ENCODE data around the gene DNASE1L3.
A peak's percentile ranks its signal among the peaks of the same experiment; 100 is the strongest.
"Not testable (repeated sequence)": the region's sequence is repeated elsewhere in the genome, so short reads cannot be mapped to it uniquely, and the experiment has no call there.

The DNASE1L3 gene

GRCh38 chr3:58237238-58237940 is 26.6 kb upstream of the DNASE1L3 start, which contains the start of gene ABHD6:
Gene ABHD6 (plus strand): TSS chr3:58237792. CDS start chr3:58256587, 18,795 bp downstream.
- POLR2A ChIA-PET, result interaction anchor here (1.0 to 1.6 kb wide), 2 partner anchors 12 to 69 kb away, joined by 3 to 7 read pairs; partner anchors contain the start of genes HTD2 and RPP14
- TF ChIP-seq FOXK2 (IDR thresholded peaks at IDR 0.05), result no peak
- TF ChIP-seq SUZ12 (IDR thresholded peaks at IDR 0.05), result no peak
- no peak for TF ChIP-seq ELF4 (IDR thresholded peaks at IDR 0.05)
- TF ChIP-seq L3MBTL2 (conservative IDR thresholded peaks at IDR 0.05), result no peak; the same call in 1 of the 2 replicates
- no peak for TF ChIP-seq PKNOX1 (IDR thresholded peaks at IDR 0.05)
- no peak for TF ChIP-seq BHLHE40 (IDR thresholded peaks at IDR 0.05; ENCODE audit: borderline replicate concordance)
- no peak for TF ChIP-seq SP1 (IDR thresholded peaks at IDR 0.05)
- no peak for TF ChIP-seq CTBP1 (IDR thresholded peaks at IDR 0.05; ENCODE audit: borderline replicate concordance)
- TF ChIP-seq TARDBP (IDR thresholded peaks at IDR 0.05), result no peak
- TF ChIP-seq ZNF384 (IDR thresholded peaks at IDR 0.05), result no peak
- TF ChIP-seq FOXM1 (IDR thresholded peaks at IDR 0.05; ENCODE audit: borderline replicate concordance), result no peak
- no peak for TF ChIP-seq FOXA1 (IDR thresholded peaks at IDR 0.05)
- peak; percentile 88 for DNase-seq (ENCODE audit: extremely low spot score)
- CTCF ChIA-PET, result no interaction called here

- TF ChIP-seq SUZ12 (IDR thresholded peaks at IDR 0.05), result no peak
- ChIA-PET POLR2A (interaction anchor here (1.6 kb wide), 1 partner anchor 70 kb away, joined by 7 read pairs; the partner anchor contains the start of genes HTD2 and RPP14), CTCF (no interaction called here)
- no peak for DNase-seq (ENCODE audit: extremely low spot score)
These were observed 25.9 kb upstream of the DNASE1L3 start for GRCh38 chr3:58236527-58237237.

GRCh38 chr3:58235970-58236369 is 25.2 kb upstream of the DNASE1L3 start:
- CTCF ChIA-PET, result interaction anchor here (1.0 to 2.8 kb wide), 2 partner anchors 19 to 64 kb away, joined by 3 to 13 read pairs; no protein-coding TSS in a partner anchor
- TF ChIP-seq ZNF384 (IDR thresholded peaks at IDR 0.05) (no peak), L3MBTL2 (conservative IDR thresholded peaks at IDR 0.05) (no peak), SUZ12 (IDR thresholded peaks at IDR 0.05) (no peak), HDGF (IDR thresholded peaks at IDR 0.05; ENCODE audit: borderline replicate concordance) (no peak), TARDBP (IDR thresholded peaks at IDR 0.05) (no peak), FOXM1 (IDR thresholded peaks at IDR 0.05; ENCODE audit: borderline replicate concordance) (no peak)
- POLR2A ChIA-PET, result no interaction called here
- DNase-seq (ENCODE audit: extremely low spot score), result no peak

GRCh38 chr3:58234516-58234931 is 23.8 kb upstream of the DNASE1L3 start:
- CTCF ChIA-PET, result interaction anchor here (2.8 kb wide), 1 partner anchor 17 kb away, joined by 13 read pairs; no protein-coding TSS in a partner anchor
- no peak for DNase-seq (ENCODE audit: extremely low spot score)
- POLR2A ChIA-PET, result interaction anchor here (1.9 kb wide), 1 partner anchor 72 kb away, joined by 9 read pairs; the partner anchor contains the start of genes HTD2 and RPP14
- TF ChIP-seq L3MBTL2 (conservative IDR thresholded peaks at IDR 0.05) (no peak), SUZ12 (IDR thresholded peaks at IDR 0.05) (no peak), SP1 (IDR thresholded peaks at IDR 0.05) (no peak), ELF4 (IDR thresholded peaks at IDR 0.05) (no peak), HDGF (IDR thresholded peaks at IDR 0.05; ENCODE audit: borderline replicate concordance) (no peak), ARNT (IDR thresholded peaks at IDR 0.05) (no peak), BHLHE40 (IDR thresholded peaks at IDR 0.05; ENCODE audit: borderline replicate concordance) (no peak), FOXA1 (IDR thresholded peaks at IDR 0.05) (no peak)

- no peak for DNase-seq (ENCODE audit: extremely low spot score)
- POLR2A ChIA-PET, result no interaction called here
- CTCF ChIA-PET, result no interaction called here
- TF ChIP-seq FOXK2 (IDR thresholded peaks at IDR 0.05) (no peak), PKNOX1 (IDR thresholded peaks at IDR 0.05) (no peak), SP1 (IDR thresholded peaks at IDR 0.05) (no peak), CTBP1 (IDR thresholded peaks at IDR 0.05; ENCODE audit: borderline replicate concordance) (no peak), ELF4 (IDR thresholded peaks at IDR 0.05) (no peak), SUZ12 (IDR thresholded peaks at IDR 0.05) (no peak), HDGF (IDR thresholded peaks at IDR 0.05; ENCODE audit: borderline replicate concordance) (no peak), ARNT (IDR thresholded peaks at IDR 0.05) (no peak), ZNF384 (IDR thresholded peaks at IDR 0.05) (no peak), TARDBP (IDR thresholded peaks at IDR 0.05) (no peak), BHLHE40 (IDR thresholded peaks at IDR 0.05; ENCODE audit: borderline replicate concordance) (no peak), LEF1 (IDR thresholded peaks at IDR 0.05; ENCODE audit: borderline replicate concordance) (no peak), NFRKB (IDR thresholded peaks at IDR 0.05) (no peak), FOXM1 (IDR thresholded peaks at IDR 0.05; ENCODE audit: borderline replicate concordance) (no peak), L3MBTL2 (conservative IDR thresholded peaks at IDR 0.05) (no peak), FOXA1 (IDR thresholded peaks at IDR 0.05) (no peak)
These were observed 20.9 kb upstream of the DNASE1L3 start for GRCh38 chr3:58231666-58232065.

- ChIA-PET POLR2A (no interaction called here), CTCF (interaction anchor here (0.6 to 0.7 kb wide), 2 partner anchors 9 to 1046 kb away, joined by 3 to 4 read pairs; no protein-coding TSS in a partner anchor)
- no peak for DNase-seq (ENCODE audit: extremely low spot score)
- no peak for TF ChIP-seq PKNOX1 (IDR thresholded peaks at IDR 0.05)
- no peak for TF ChIP-seq FOXM1 (IDR thresholded peaks at IDR 0.05; ENCODE audit: borderline replicate concordance)
- TF ChIP-seq SP1 (IDR thresholded peaks at IDR 0.05), result no peak
- TF ChIP-seq ZNF384 (IDR thresholded peaks at IDR 0.05), result no peak
- TF ChIP-seq SUZ12 (IDR thresholded peaks at IDR 0.05), result no peak
- TF ChIP-seq BHLHE40 (IDR thresholded peaks at IDR 0.05; ENCODE audit: borderline replicate concordance), result no peak
- TF ChIP-seq LEF1 (IDR thresholded peaks at IDR 0.05; ENCODE audit: borderline replicate concordance), result no peak
- no peak for TF ChIP-seq L3MBTL2 (conservative IDR thresholded peaks at IDR 0.05)
- no peak for TF ChIP-seq FOXK2 (IDR thresholded peaks at IDR 0.05)
- no peak for TF ChIP-seq NFRKB (IDR thresholded peaks at IDR 0.05)
These were observed 20.2 kb upstream of the DNASE1L3 start for GRCh38 chr3:58230876-58231552.

- CTCF ChIA-PET; DNase-seq (ENCODE audit: extremely low spot score); POLR2A ChIA-PET: not testable (repeated sequence)
These were observed 17.2 kb upstream of the DNASE1L3 start for GRCh38 chr3:58227933-58228332.
